Neural progenitor cell (in vitro differentiated cells): Measurements from ENCODE around the gene FOXC2. TPM values are rescaled to one million over a fixed set of nuclear protein-coding genes. Genes with fewer than 3 reads are reported as not detected.

Experiments
- DNase-seq: peaks from one replicate; pipeline ENCODE4 v3.0.0-alpha.2; 2016; ENCODE audit warnings: low spot score
- H2AFZ ChIP-seq: fragments of 200-600 bp; sonication (generic); replicated peaks from 2 replicates; pipeline ENCODE4 v1.6.1; 2016; ENCODE audit warnings: antibody characterized with exemption
- H3F3A ChIP-seq: fragments of 200-600 bp; sonication (generic); 2 replicates; pipeline ENCODE4 v1.6.1; 2016; ENCODE audit warnings: antibody characterized with exemption, low read depth
- H3K27ac ChIP-seq: fragments of 200-600 bp; sonication (generic); 2 replicates; pipeline ENCODE4 v1.5.1; 2016; ENCODE audit warnings: mild to moderate bottlenecking
- H3K27me3 ChIP-seq: fragments of 200-600 bp; sonication (generic); 2 replicates; pipeline ENCODE4 v1.6.1; 2016; ENCODE audit warnings: mild to moderate bottlenecking, moderate library complexity
- H3K36me3 ChIP-seq: fragments of 200-600 bp; sonication (generic); 2 replicates; pipeline ENCODE4 v1.5.1; 2016
- H3K4me1 ChIP-seq: fragments of 200-600 bp; sonication (generic); 2 replicates; pipeline ENCODE4 v1.6.1; 2016; ENCODE audit warnings: mixed run types
- H3K4me2 ChIP-seq: fragments of 200-600 bp; sonication (generic); 2 replicates; pipeline ENCODE4 v1.6.1; 2016
- H3K4me3 ChIP-seq: fragments of 200-600 bp; sonication (generic); 2 replicates; pipeline ENCODE4 v1.5.1; 2016
- H3K79me2 ChIP-seq: fragments of 200-600 bp; sonication (generic); 2 replicates; pipeline ENCODE4 v1.6.1; 2016; ENCODE audit warnings: low read depth
- H3K9ac ChIP-seq: fragments of 200-600 bp; sonication (generic); 2 replicates; pipeline ENCODE4 v1.6.1; 2016
- H3K9me3 ChIP-seq: fragments of 200-600 bp; sonication (generic); 2 replicates; pipeline ENCODE4 v1.5.1; 2016; ENCODE audit warnings: low read depth
- H4K20me1 ChIP-seq: fragments of 200-600 bp; sonication (generic); 2 replicates; pipeline ENCODE4 v1.6.1; 2016; ENCODE audit warnings: low read depth
- H3K27ac Mint-ChIP-seq: 3 replicates; pipeline ENCODE4 v1.8.0; 2021; ENCODE audit warnings: mixed read lengths
- H3K27me3 Mint-ChIP-seq: 2 replicates; pipeline ENCODE4 v1.8.0; 2022; ENCODE audit warnings: low read depth, mild to moderate bottlenecking, inconsistent platforms, moderate library complexity, mixed read lengths; ENCODE audit not compliant: insufficient read depth
- H3K36me3 Mint-ChIP-seq: 3 replicates; pipeline ENCODE4 v1.8.0; 2021; ENCODE audit warnings: mixed read lengths
- H3K4me1 Mint-ChIP-seq: 3 replicates; pipeline ENCODE4 v1.8.0; 2021; ENCODE audit warnings: mixed read lengths
- H3K4me3 Mint-ChIP-seq: 3 replicates; pipeline ENCODE4 v1.8.0; 2021; ENCODE audit warnings: mild to moderate bottlenecking, moderate library complexity, mixed read lengths
- H3K9me3 Mint-ChIP-seq: 3 replicates; pipeline ENCODE4 v1.8.0; 2020; ENCODE audit warnings: mixed read lengths
- CTCF ChIP-seq: fragments of 200-600 bp; sonication (generic); IDR thresholded peaks from 2 replicates; pipeline ENCODE4 v1.5.1; 2017; ENCODE audit warnings: antibody characterized with exemption, mild to moderate bottlenecking
- EZH2 ChIP-seq: fragments of 200-600 bp; sonication (generic); IDR thresholded peaks from 2 replicates; pipeline ENCODE4 v1.6.1; 2017; ENCODE audit warnings: antibody characterized with exemption, mild to moderate bottlenecking, moderate library complexity
- EZH2phosphoT487 ChIP-seq: fragments of 200-600 bp; sonication (generic); IDR thresholded peaks from 2 replicates; pipeline ENCODE4 v1.6.1; 2017; ENCODE audit warnings: antibody characterized with exemption
- total RNA-seq: library from RNA; depleted of rRNA; stranded (reverse); fragments of >200 nt; gene quantifications from 2 replicates; pipeline ENCODE4 v1.2.3, GENCODE V29; 2015; ENCODE audit warnings: low replicate concordance

The FOXC2 gene
- total RNA-seq, 1 donor from 2014 or later = not detected

GRCh38 chr16:86536621-86537020 lies 30.0 kb upstream of the FOXC2 start:
- no peaks in the 10 kb centered on the region for H3K9me3 Mint-ChIP-seq
- Histone ChIP-seq H3K27ac (no peak overlapping the region), H3K9me3 (no peaks in the 10 kb centered on the region), H3K4me2 (no peak overlapping the region), H3K4me3 (no peak overlapping the region), H3K79me2 (no peaks in the 10 kb centered on the region), H3K4me1 (no peaks in the 10 kb centered on the region), H2AFZ (no peak overlapping the region), H3K36me3 (no peaks in the 10 kb centered on the region), H3K27me3 (no peaks in the 10 kb centered on the region), H3F3A (no peaks in the 10 kb centered on the region), H4K20me1 (peaks cover 3% of the 10 kb centered on the region), H3K9ac (no peak overlapping the region)
- no peak overlapping the region for H3K4me3 Mint-ChIP-seq
- TF ChIP-seq CTCF (no peak), EZH2 (no peak), EZH2phosphoT487 (no peak)
- peaks cover 2% of the 10 kb centered on the region for H3K27me3 Mint-ChIP-seq
- H3K36me3 Mint-ChIP-seq = no peaks in the 10 kb centered on the region
- DNase-seq = no peak
- H3K27ac Mint-ChIP-seq = no peak overlapping the region
- peaks cover 12% of the 10 kb centered on the region for H3K4me1 Mint-ChIP-seq

- Histone ChIP-seq H2AFZ (no peak overlapping the region), H3K9ac (no peak overlapping the region), H3F3A (no peaks in the 10 kb centered on the region), H3K4me3 (no peak overlapping the region), H4K20me1 (peaks cover 5% of the 10 kb centered on the region), H3K27me3 (no peaks in the 10 kb centered on the region), H3K9me3 (no peaks in the 10 kb centered on the region), H3K27ac (no peak overlapping the region), H3K36me3 (no peaks in the 10 kb centered on the region), H3K4me1 (no peaks in the 10 kb centered on the region), H3K4me2 (no peak overlapping the region), H3K79me2 (no peaks in the 10 kb centered on the region)
- no peak overlapping the region for H3K4me3 Mint-ChIP-seq
- no peak overlapping the region for H3K27ac Mint-ChIP-seq
- peaks cover 2% of the 10 kb centered on the region for H3K27me3 Mint-ChIP-seq
- peaks cover 16% of the 10 kb centered on the region for H3K4me1 Mint-ChIP-seq
- H3K36me3 Mint-ChIP-seq = no peaks in the 10 kb centered on the region
- no peak for DNase-seq
- TF ChIP-seq CTCF (no peak), EZH2 (no peak), EZH2phosphoT487 (no peak)
- H3K9me3 Mint-ChIP-seq = no peaks in the 10 kb centered on the region
Measured at GRCh38 chr16:86537486-86537885, 29.1 kb upstream of the FOXC2 start.

GRCh38 chr16:86538196-86538780 lies 28.3 kb upstream of the FOXC2 start:
- Mint-ChIP-seq H3K4me3 (no peak overlapping the region), H3K4me1 (peaks cover 19% of the 10 kb centered on the region), H3K9me3 (no peaks in the 10 kb centered on the region), H3K27me3 (peaks cover 2% of the 10 kb centered on the region), H3K36me3 (no peaks in the 10 kb centered on the region), H3K27ac (no peak overlapping the region)
- H3K36me3 ChIP-seq = no peaks in the 10 kb centered on the region
- H3K27me3 ChIP-seq = no peaks in the 10 kb centered on the region
- no peaks in the 10 kb centered on the region for H3F3A ChIP-seq
- H4K20me1 ChIP-seq = peaks cover 12% of the 10 kb centered on the region
- TF ChIP-seq CTCF = no peak
- no peak for TF ChIP-seq EZH2phosphoT487
- TF ChIP-seq EZH2 = no peak
- no peaks in the 10 kb centered on the region for H3K4me1 ChIP-seq
- H3K27ac ChIP-seq = no peak overlapping the region
- no peak overlapping the region for H3K4me2 ChIP-seq
- H3K9ac ChIP-seq = no peak overlapping the region
- H3K4me3 ChIP-seq = no peak overlapping the region
- H2AFZ ChIP-seq = no peak overlapping the region
- H3K79me2 ChIP-seq = no peaks in the 10 kb centered on the region
- DNase-seq = no peak
- H3K9me3 ChIP-seq = no peaks in the 10 kb centered on the region
